ENCODE measurements around the gene CCNL1.

DNA sequence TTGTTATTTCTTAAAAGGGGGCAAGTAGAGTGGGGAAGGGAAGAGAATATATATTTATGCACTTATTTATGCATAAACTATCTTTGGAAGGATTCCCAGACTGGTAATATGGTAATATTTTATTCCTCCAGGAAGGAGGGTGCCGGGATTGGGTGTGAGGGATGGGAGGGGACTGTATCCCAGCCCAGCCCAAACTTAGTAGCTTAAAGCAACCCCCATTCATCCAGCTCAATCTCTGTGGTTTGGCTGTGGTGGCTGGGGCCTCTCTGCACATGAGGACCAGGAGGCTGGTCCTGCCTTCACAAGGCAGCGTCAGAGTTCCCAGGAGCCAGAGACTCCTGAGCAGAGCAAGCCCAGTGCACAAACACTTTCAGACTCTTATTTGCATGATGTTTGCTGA, 48.4 kb downstream of the CCNL1 start:
- TF ChIP-seq, protein P1, sequence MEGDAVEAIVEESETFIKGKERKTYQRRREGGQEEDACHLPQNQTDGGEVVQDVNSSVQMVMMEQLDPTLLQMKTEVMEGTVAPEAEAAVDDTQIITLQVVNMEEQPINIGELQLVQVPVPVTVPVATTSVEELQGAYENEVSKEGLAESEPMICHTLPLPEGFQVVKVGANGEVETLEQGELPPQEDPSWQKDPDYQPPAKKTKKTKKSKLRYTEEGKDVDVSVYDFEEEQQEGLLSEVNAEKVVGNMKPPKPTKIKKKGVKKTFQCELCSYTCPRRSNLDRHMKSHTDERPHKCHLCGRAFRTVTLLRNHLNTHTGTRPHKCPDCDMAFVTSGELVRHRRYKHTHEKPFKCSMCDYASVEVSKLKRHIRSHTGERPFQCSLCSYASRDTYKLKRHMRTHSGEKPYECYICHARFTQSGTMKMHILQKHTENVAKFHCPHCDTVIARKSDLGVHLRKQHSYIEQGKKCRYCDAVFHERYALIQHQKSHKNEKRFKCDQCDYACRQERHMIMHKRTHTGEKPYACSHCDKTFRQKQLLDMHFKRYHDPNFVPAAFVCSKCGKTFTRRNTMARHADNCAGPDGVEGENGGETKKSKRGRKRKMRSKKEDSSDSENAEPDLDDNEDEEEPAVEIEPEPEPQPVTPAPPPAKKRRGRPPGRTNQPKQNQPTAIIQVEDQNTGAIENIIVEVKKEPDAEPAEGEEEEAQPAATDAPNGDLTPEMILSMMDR (conservative IDR thresholded peaks at IDR 0.05), result no peak
- TF ChIP-seq ZFX (IDR thresholded peaks at IDR 0.05), result no peak
